ENCODE data around the gene LIAS.
"Not testable (repeated sequence)": the region's sequence is repeated elsewhere in the genome, so short reads cannot be mapped to it uniquely, and the experiment has no call there.

Gene LIAS

DNA sequence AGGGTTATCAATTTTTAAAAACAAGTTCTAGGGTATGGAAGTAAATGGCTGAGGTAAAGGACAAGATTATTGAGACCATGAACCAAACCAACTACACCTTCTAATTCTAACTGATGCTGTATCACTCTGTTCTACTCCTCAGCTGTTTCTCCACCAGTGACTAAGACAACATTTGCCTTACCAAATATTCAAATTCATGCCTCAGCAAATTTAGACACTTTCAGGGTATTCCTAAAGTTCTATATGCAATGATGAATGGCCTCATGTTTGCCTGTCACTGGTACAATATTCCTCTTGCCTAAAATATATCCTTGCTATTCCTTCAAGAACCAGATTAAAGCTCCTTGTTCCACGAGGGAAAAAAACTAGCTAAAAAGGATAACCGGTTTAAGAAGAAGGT, 5.1 kb upstream of the LIAS start:
- Histone ChIP-seq H3K4me3 (ENCODE audit: low read length in 2 of 2) (no peak overlapping the region), H3K18ac (ENCODE audit: low read length) (no peak overlapping the region)
- WGBS, 2 donors (ENCODE audit: extremely low coverage in 2 of 2, insufficient read length in 2 of 2, insufficient replicate concordance in 1 of 2): no CpG with 5 or more reads among the region's 2 CpGs

DNA sequence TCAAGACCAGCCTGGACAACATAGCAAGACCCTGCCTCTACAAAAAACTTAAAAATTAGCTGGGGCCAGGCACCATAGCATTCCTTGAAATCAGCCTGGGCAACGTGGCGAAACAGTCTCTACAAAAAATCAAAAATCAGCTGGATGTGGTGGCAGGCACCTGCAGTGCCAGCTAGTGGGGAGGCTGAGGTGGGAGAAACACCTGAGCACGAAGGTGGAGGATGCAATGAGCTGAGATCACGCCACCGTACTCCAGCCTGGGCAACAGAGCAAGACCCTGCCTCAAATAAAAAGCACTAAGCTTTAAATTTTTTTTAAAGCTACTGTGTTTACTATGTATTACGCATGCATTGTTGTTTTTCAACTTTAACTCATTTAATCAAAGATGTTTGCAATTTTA, 3.4 kb upstream of the LIAS start:
- Histone ChIP-seq H2BK12ac (ENCODE audit: low read length) (no peak overlapping the region), H3K14ac (ENCODE audit: low read length) (no peak overlapping the region), H2BK120ac (ENCODE audit: low read depth, low read length) (no peak overlapping the region), H3K79me1 (ENCODE audit: low read depth, low read length) (peaks cover 12% of the 10 kb centered on the region), H3K18ac (ENCODE audit: low read length) (no peak overlapping the region), H3K4me3 (ENCODE audit: low read length in 2 of 2) (no peak overlapping the region), H3K4me1 (ENCODE audit: control insufficient read depth in 2 of 2, insufficient read depth in 1 of 2, low read depth in 1 of 2, low read length in 2 of 2) (peaks cover 3 to 14% of the 10 kb centered on the region in 2 donors), H3K23ac (ENCODE audit: low read depth, low read length, poor library complexity) (no peak overlapping the region), H2BK15ac (ENCODE audit: low read length) (no peak overlapping the region), H3K36me3 (replicated peaks in 1 of 2; ENCODE audit: control insufficient read depth in 2 of 2, insufficient read depth in 2 of 2, low read length in 2 of 2) (peaks cover 41 to 78% of the 10 kb centered on the region in 2 donors), H3K4ac (ENCODE audit: low read length) (no peak overlapping the region), H2AK5ac (ENCODE audit: low read depth, low read length) (no peak overlapping the region), H4K91ac (ENCODE audit: low read depth, low read length, poor library complexity) (no peak overlapping the region), H3K4me2 (ENCODE audit: insufficient read depth, low read length, poor library complexity, severe bottlenecking) (no peak overlapping the region), H2AFZ (ENCODE audit: low read length) (no peak overlapping the region), H3K9me3 (replicated peaks in 1 of 2; ENCODE audit: control insufficient read depth in 2 of 2, insufficient read depth in 1 of 2, low read depth in 1 of 2, low read length in 2 of 2) (no peaks in the 10 kb centered on the region), H4K8ac (ENCODE audit: low read depth, low read length) (no peak overlapping the region), H3K27me3 (ENCODE audit: control insufficient read depth in 3 of 3, insufficient read depth in 3 of 3, low read depth in 1 of 3, low read length in 3 of 3) (no peaks in the 10 kb centered on the region), H3K9ac (ENCODE audit: low read depth, low read length, poor library complexity) (no peak overlapping the region), H2BK5ac (ENCODE audit: low read length) (no peak overlapping the region), H3K27ac (replicated peaks; ENCODE audit: low read length) (no peak overlapping the region)
- DNase-seq (ENCODE audit: low spot score): no peak
- WGBS, 2 donors (ENCODE audit: extremely low coverage in 2 of 2, insufficient read length in 2 of 2, insufficient replicate concordance in 1 of 2): no CpG with 5 or more reads among the region's 6 CpGs

More for the DNA sequence above, 5.1 kb upstream of the LIAS start:
- Histone ChIP-seq H2BK5ac (ENCODE audit: low read length) (no peak overlapping the region), H3K14ac (ENCODE audit: low read length) (no peak overlapping the region), H3K27ac (replicated peaks; ENCODE audit: low read length) (no peak overlapping the region), H3K4ac (ENCODE audit: low read length) (no peak overlapping the region), H3K36me3 (replicated peaks in 1 of 2; ENCODE audit: control insufficient read depth in 2 of 2, insufficient read depth in 2 of 2, low read length in 2 of 2) (peaks cover 41 to 85% of the 10 kb centered on the region in 2 donors), H4K8ac (ENCODE audit: low read depth, low read length) (no peak overlapping the region), H2AFZ (ENCODE audit: low read length) (no peak overlapping the region), H2BK15ac (ENCODE audit: low read length) (no peak overlapping the region), H2BK12ac (ENCODE audit: low read length) (no peak overlapping the region), H2AK5ac (ENCODE audit: low read depth, low read length) (no peak overlapping the region), H3K9ac (ENCODE audit: low read depth, low read length, poor library complexity) (no peak overlapping the region), H3K4me2 (ENCODE audit: insufficient read depth, low read length, poor library complexity, severe bottlenecking) (no peak overlapping the region), H3K23ac (ENCODE audit: low read depth, low read length, poor library complexity) (no peak overlapping the region), H3K27me3 (ENCODE audit: control insufficient read depth in 3 of 3, insufficient read depth in 3 of 3, low read depth in 1 of 3, low read length in 3 of 3) (no peaks in the 10 kb centered on the region), H3K4me1 (ENCODE audit: control insufficient read depth in 2 of 2, insufficient read depth in 1 of 2, low read depth in 1 of 2, low read length in 2 of 2) (peaks cover 3 to 12% of the 10 kb centered on the region in 2 donors), H3K79me1 (ENCODE audit: low read depth, low read length) (peaks cover 12% of the 10 kb centered on the region), H3K9me3 (replicated peaks in 1 of 2; ENCODE audit: control insufficient read depth in 2 of 2, insufficient read depth in 1 of 2, low read depth in 1 of 2, low read length in 2 of 2) (no peaks in the 10 kb centered on the region), H4K91ac (ENCODE audit: low read depth, low read length, poor library complexity) (no peak overlapping the region), H2BK120ac (ENCODE audit: low read depth, low read length) (no peak overlapping the region)
- DNase-seq (ENCODE audit: low spot score): no peak

DNA sequence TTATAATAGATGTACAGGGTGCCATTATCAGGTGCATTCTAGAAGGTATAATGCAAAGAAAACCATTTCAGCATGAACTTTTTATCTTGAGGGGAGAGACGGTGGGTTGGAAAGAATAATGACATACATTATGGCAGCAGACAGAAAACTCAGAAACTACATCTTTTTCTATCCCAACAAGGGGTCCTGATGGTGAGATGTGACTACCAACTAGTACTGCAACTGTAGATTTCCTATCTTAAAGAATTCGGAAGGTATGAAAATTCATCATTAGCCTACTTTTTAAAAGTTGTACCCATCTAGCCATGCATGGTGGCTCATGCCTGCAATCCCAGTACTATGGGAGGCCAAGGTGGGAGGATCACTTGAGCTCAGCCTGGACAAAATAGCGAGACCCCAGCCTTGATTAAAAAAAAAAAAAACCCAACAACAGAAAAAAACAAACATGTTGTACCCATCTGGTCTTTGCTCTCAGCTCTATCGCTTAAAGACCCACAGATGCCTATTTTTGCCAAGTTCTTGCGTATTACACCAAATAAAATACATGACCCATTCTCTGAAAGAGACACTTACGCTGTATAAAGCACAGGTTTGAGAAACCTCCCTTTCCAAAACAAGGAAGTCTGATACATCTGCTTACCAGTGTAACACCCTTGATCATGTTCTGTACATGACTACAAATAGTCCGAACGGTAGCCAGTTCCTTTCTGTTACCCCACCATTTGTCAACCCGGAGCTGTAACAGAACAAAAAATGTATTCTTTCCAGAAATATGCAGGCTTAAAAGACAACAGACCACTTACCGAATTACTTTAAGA, 1.7 kb upstream of the LIAS start:
- H3K27ac ChIP-seq (replicated peaks; ENCODE audit: low read length): no peak overlapping the region
- H4K91ac ChIP-seq (ENCODE audit: low read depth, low read length, poor library complexity): no peak overlapping the region
- peaks cover 12% of the 10 kb centered on the region for H3K79me1 ChIP-seq (ENCODE audit: low read depth, low read length)
- no peak overlapping the region for H4K8ac ChIP-seq (ENCODE audit: low read depth, low read length)
- no peak overlapping the region for H2BK5ac ChIP-seq (ENCODE audit: low read length)
- WGBS, 2 donors (ENCODE audit: extremely low coverage in 2 of 2, insufficient read length in 2 of 2, insufficient replicate concordance in 1 of 2): no CpG with 5 or more reads among the region's 10 CpGs
- H3K9ac ChIP-seq (ENCODE audit: low read depth, low read length, poor library complexity): no peak overlapping the region
- H3K27me3 ChIP-seq (ENCODE audit: control insufficient read depth in 3 of 3, insufficient read depth in 3 of 3, low read depth in 1 of 3, low read length in 3 of 3): no peaks in the 10 kb centered on the region
- H2AFZ ChIP-seq (ENCODE audit: low read length): no peak overlapping the region
- H3K36me3 ChIP-seq (replicated peaks in 1 of 2; ENCODE audit: control insufficient read depth in 2 of 2, insufficient read depth in 2 of 2, low read length in 2 of 2): peaks cover 34 to 74% of the 10 kb centered on the region in 2 donors
- H2BK15ac ChIP-seq (ENCODE audit: low read length): no peak overlapping the region
- H3K4ac ChIP-seq (ENCODE audit: low read length): no peak overlapping the region
- H3K4me2 ChIP-seq (ENCODE audit: insufficient read depth, low read length, poor library complexity, severe bottlenecking): no peak overlapping the region
- no peak for DNase-seq (ENCODE audit: low spot score)
- H3K4me3 ChIP-seq (ENCODE audit: low read length in 2 of 2): peak overlapping the region in 1 of 2 donors; percentile 78
- H2BK120ac ChIP-seq (ENCODE audit: low read depth, low read length): no peak overlapping the region
- no peak overlapping the region for H2AK5ac ChIP-seq (ENCODE audit: low read depth, low read length)
- H3K4me1 ChIP-seq (ENCODE audit: control insufficient read depth in 2 of 2, insufficient read depth in 1 of 2, low read depth in 1 of 2, low read length in 2 of 2): peaks cover 3 to 14% of the 10 kb centered on the region in 2 donors
- H3K18ac ChIP-seq (ENCODE audit: low read length): no peak overlapping the region
- no peak overlapping the region for H3K23ac ChIP-seq (ENCODE audit: low read depth, low read length, poor library complexity)
- H3K9me3 ChIP-seq (replicated peaks in 1 of 2; ENCODE audit: control insufficient read depth in 2 of 2, insufficient read depth in 1 of 2, low read depth in 1 of 2, low read length in 2 of 2): no peaks in the 10 kb centered on the region
- H2BK12ac ChIP-seq (ENCODE audit: low read length): no peak overlapping the region
- H3K14ac ChIP-seq (ENCODE audit: low read length): no peak overlapping the region

DNA sequence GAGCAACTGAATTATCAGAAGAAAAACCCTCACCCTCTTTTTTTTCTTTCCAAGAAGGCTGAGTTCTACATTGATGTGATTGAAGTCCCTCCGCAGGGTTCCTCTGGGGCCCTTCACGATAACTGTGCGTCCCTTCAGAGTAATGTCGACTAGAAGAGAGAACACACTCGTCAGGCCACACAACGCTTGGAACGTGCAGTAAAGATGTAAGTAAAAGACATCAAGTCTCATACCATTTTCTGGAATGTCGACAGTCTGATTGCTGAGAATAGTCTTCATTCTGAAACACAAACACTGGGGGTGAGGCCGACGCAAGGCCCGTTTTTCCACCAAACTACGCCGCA, 723 bp upstream of the LIAS start:
- H3K4me2 ChIP-seq (ENCODE audit: insufficient read depth, low read length, poor library complexity, severe bottlenecking): peak overlapping the region; percentile 80
- H3K18ac ChIP-seq (ENCODE audit: low read length): peak overlapping the region; percentile 98
- H2BK120ac ChIP-seq (ENCODE audit: low read depth, low read length); H4K91ac ChIP-seq (ENCODE audit: low read depth, low read length, poor library complexity); H2BK12ac ChIP-seq (ENCODE audit: low read length); H4K8ac ChIP-seq (ENCODE audit: low read depth, low read length); H2BK15ac ChIP-seq (ENCODE audit: low read length); DNase-seq (ENCODE audit: low spot score); H3K9me3 ChIP-seq (replicated peaks in 1 of 2; ENCODE audit: control insufficient read depth in 2 of 2, insufficient read depth in 1 of 2, low read depth in 1 of 2, low read length in 2 of 2); H3K27me3 ChIP-seq (ENCODE audit: control insufficient read depth in 3 of 3, insufficient read depth in 3 of 3, low read depth in 1 of 3, low read length in 3 of 3): not testable (repeated sequence)
- peak overlapping the region; percentile 83 for H2AFZ ChIP-seq (ENCODE audit: low read length)
- peak overlapping the region; percentile 94 for H2BK5ac ChIP-seq (ENCODE audit: low read length)
- H3K4me1 ChIP-seq (ENCODE audit: control insufficient read depth in 2 of 2, insufficient read depth in 1 of 2, low read depth in 1 of 2, low read length in 2 of 2): peaks cover 3 to 14% of the 10 kb centered on the region in 2 donors
- peak overlapping the region; percentile 78 to 86 for H3K4me3 ChIP-seq (ENCODE audit: low read length in 2 of 2)
- H3K9ac ChIP-seq (ENCODE audit: low read depth, low read length, poor library complexity): peak overlapping the region; percentile 71
- no CpG with 5 or more reads among the region's 13 CpGs for WGBS, 2 donors (ENCODE audit: extremely low coverage in 2 of 2, insufficient read length in 2 of 2, insufficient replicate concordance in 1 of 2)
- peak overlapping the region; percentile 97 for H2AK5ac ChIP-seq (ENCODE audit: low read depth, low read length)
- peak overlapping the region; percentile 82 for H3K14ac ChIP-seq (ENCODE audit: low read length)
- H3K79me1 ChIP-seq (ENCODE audit: low read depth, low read length): peaks cover 12% of the 10 kb centered on the region
- H3K23ac ChIP-seq (ENCODE audit: low read depth, low read length, poor library complexity): peak overlapping the region; percentile 94
- peaks cover 28 to 74% of the 10 kb centered on the region in 2 donors for H3K36me3 ChIP-seq (replicated peaks in 1 of 2; ENCODE audit: control insufficient read depth in 2 of 2, insufficient read depth in 2 of 2, low read length in 2 of 2)
- H3K4ac ChIP-seq (ENCODE audit: low read length): peak overlapping the region; percentile 93
- H3K27ac ChIP-seq (replicated peaks; ENCODE audit: low read length): peak overlapping the region; percentile 92
